Astrocyte (in vitro differentiated cells and primary cell): ENCODE results near the gene NCAPH2. TPM values are rescaled to one million over a fixed set of nuclear protein-coding genes. Genes with fewer than 3 reads are reported as not detected.

Experiments used
- DNase-seq: peaks from one replicate; pipeline ENCODE4 v3.0.0-alpha.2; 2010; ENCODE audit warnings: low read depth
- FAIRE-seq: peaks from 2 replicates; lab custom pipeline; 2011; peaks lifted over from hg19 to GRCh38; lab: Jason Lieb, UNC
- H2AFZ ChIP-seq: 2 replicates; pipeline ENCODE4 v1.6.0; 2012; ENCODE audit warnings: low read depth, low read length, inconsistent platforms
- H3K27ac ChIP-seq: 2 replicates; pipeline ENCODE4 v1.5.1; 2011; ENCODE audit warnings: low read depth, low read length, inconsistent platforms
- H3K27me3 ChIP-seq: 2 replicates; pipeline ENCODE4 v1.6.0; 2011; ENCODE audit warnings: low read length, inconsistent platforms; ENCODE audit not compliant: insufficient read depth
- H3K36me3 ChIP-seq: 2 replicates; pipeline ENCODE4 v1.5.1; 2011; ENCODE audit warnings: low read length, inconsistent platforms; ENCODE audit not compliant: insufficient read depth
- H3K4me1 ChIP-seq: 2 replicates; pipeline ENCODE4 v1.5.1; 2011; ENCODE audit warnings: low read length, inconsistent platforms; ENCODE audit not compliant: insufficient read depth
- H3K4me2 ChIP-seq: 2 replicates; pipeline ENCODE4 v1.6.0; 2012; ENCODE audit warnings: low read length, inconsistent platforms
- H3K4me3 ChIP-seq: 2 replicates; pipeline ENCODE4 v1.5.1; 2011; ENCODE audit warnings: low read depth, mild to moderate bottlenecking, low read length, inconsistent platforms; ENCODE audit not compliant: insufficient read depth
- H3K79me2 ChIP-seq: 2 replicates; pipeline ENCODE4 v1.6.0; 2012; ENCODE audit warnings: mild to moderate bottlenecking, low read length, inconsistent platforms; ENCODE audit not compliant: insufficient read depth
- H3K9ac ChIP-seq: 2 replicates; pipeline ENCODE4 v1.6.0; 2012; ENCODE audit warnings: mild to moderate bottlenecking, low read length, inconsistent platforms
- H3K9me3 ChIP-seq: 2 replicates; pipeline ENCODE4 v1.5.1; 2012; ENCODE audit warnings: low read depth, mild to moderate bottlenecking, low read length, inconsistent platforms; ENCODE audit not compliant: insufficient read depth
- H4K20me1 ChIP-seq: 2 replicates; pipeline ENCODE4 v1.6.0; 2012; ENCODE audit warnings: low read length, inconsistent platforms; ENCODE audit not compliant: insufficient read depth
- H3K27ac Mint-ChIP-seq: one replicate; pipeline ENCODE4 v1.8.0; 2021; ENCODE audit warnings: mild to moderate bottlenecking, mixed read lengths; ENCODE audit not compliant: unreplicated experiment
- H3K27me3 Mint-ChIP-seq: one replicate; pipeline ENCODE4 v1.8.0; 2021; ENCODE audit warnings: low read depth, mixed read lengths; ENCODE audit not compliant: unreplicated experiment
- H3K36me3 Mint-ChIP-seq: one replicate; pipeline ENCODE4 v1.8.0; 2021; ENCODE audit warnings: low read depth, mixed read lengths; ENCODE audit not compliant: unreplicated experiment
- H3K4me1 Mint-ChIP-seq: one replicate; pipeline ENCODE4 v1.8.0; 2021; ENCODE audit warnings: low read depth, mixed read lengths; ENCODE audit not compliant: unreplicated experiment
- H3K4me3 Mint-ChIP-seq: one replicate; pipeline ENCODE4 v1.8.0; 2021; ENCODE audit warnings: mild to moderate bottlenecking, moderate library complexity, mixed read lengths; ENCODE audit not compliant: unreplicated experiment
- H3K9me3 Mint-ChIP-seq: one replicate; pipeline ENCODE4 v1.8.0; 2021; ENCODE audit warnings: mild to moderate bottlenecking, mixed read lengths; ENCODE audit not compliant: unreplicated experiment
- EZH2 ChIP-seq: IDR thresholded peaks from 2 replicates; pipeline ENCODE4 v1.6.1; 2012; ENCODE audit warnings: mild to moderate bottlenecking, low read length, inconsistent platforms; ENCODE audit not compliant: insufficient read depth
- total RNA-seq: library from RNA; stranded (reverse); gene quantifications from 2 replicates; pipeline ENCODE4 v1.2.1, GENCODE V29; 2021
- TF ChIP-seq, protein P1 (sequence below): IDR thresholded peaks from 2 replicates; pipeline ENCODE4 v1.5.1; 2011; ENCODE audit warnings: low read depth, mild to moderate bottlenecking, inconsistent platforms, low read length, moderate library complexity; ENCODE audit not compliant: insufficient read depth

Gene NCAPH2
- total RNA-seq, 1 donor from 2014 or later: 25.6 TPM

DNA sequence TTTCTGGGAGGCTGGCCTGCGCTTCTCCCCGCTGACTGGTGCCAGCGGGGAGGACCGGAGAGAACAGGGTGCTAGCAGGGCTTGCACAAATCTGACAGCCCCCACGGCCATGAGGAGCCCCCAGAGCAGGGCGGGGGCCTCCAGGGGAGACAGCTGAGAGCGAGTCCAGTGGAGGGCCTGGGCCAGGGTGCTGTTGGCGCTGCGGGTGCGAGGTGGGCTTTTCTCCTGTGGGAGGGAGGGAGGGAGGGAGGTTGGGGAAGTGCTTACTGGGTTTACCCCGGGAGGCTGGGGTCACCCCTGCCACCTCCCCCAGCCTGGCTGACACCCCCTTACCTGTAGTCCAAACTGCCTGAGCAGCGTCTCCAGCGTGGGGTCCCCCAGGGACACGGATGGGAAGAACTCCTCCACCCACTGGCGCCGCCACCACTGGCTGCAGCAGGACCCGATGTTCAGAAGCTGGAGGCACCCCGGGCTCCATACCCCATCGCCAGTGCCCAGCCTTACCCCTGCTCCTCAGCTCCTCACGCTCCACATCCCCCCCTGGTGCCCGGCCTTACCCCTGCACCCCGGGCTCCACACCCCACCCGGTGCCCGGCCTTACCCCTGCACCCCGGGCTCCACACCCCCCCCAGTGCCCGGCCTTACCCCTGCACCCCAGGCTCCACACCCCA is 4.4 kb upstream of the NCAPH2 start:
- H3K9me3 ChIP-seq: no peaks in the 10 kb centered on the region

GRCh38 chr22:50504369-50505211 is 3.4 kb upstream of the NCAPH2 start:
- peaks cover 40% of the 10 kb centered on the region for H3K79me2 ChIP-seq
- no peaks in the 10 kb centered on the region for H3K27me3 ChIP-seq
- H3K36me3 ChIP-seq: peaks cover 4% of the 10 kb centered on the region
- no peaks in the 10 kb centered on the region for H3K36me3 Mint-ChIP-seq
- H3K9me3 Mint-ChIP-seq: no peaks in the 10 kb centered on the region
- FAIRE-seq (no peak), DNase-seq (no peak)
- H4K20me1 ChIP-seq: peaks cover 26% of the 10 kb centered on the region
- H3K4me3 Mint-ChIP-seq: no peak overlapping the region
- no peaks in the 10 kb centered on the region for H3K27me3 Mint-ChIP-seq
- no peak overlapping the region for H3K27ac Mint-ChIP-seq
- no peak overlapping the region for H3K4me3 ChIP-seq
- peaks cover 14% of the 10 kb centered on the region for H3K4me1 ChIP-seq
- no peak overlapping the region for H3K4me2 ChIP-seq
- TF ChIP-seq EZH2: no peak
- TF ChIP-seq, protein P1, sequence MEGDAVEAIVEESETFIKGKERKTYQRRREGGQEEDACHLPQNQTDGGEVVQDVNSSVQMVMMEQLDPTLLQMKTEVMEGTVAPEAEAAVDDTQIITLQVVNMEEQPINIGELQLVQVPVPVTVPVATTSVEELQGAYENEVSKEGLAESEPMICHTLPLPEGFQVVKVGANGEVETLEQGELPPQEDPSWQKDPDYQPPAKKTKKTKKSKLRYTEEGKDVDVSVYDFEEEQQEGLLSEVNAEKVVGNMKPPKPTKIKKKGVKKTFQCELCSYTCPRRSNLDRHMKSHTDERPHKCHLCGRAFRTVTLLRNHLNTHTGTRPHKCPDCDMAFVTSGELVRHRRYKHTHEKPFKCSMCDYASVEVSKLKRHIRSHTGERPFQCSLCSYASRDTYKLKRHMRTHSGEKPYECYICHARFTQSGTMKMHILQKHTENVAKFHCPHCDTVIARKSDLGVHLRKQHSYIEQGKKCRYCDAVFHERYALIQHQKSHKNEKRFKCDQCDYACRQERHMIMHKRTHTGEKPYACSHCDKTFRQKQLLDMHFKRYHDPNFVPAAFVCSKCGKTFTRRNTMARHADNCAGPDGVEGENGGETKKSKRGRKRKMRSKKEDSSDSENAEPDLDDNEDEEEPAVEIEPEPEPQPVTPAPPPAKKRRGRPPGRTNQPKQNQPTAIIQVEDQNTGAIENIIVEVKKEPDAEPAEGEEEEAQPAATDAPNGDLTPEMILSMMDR: no peak
- peaks cover 2% of the 10 kb centered on the region for H3K4me1 Mint-ChIP-seq
- H3K9ac ChIP-seq: no peak overlapping the region
- H3K9me3 ChIP-seq: no peaks in the 10 kb centered on the region
- H2AFZ ChIP-seq: no peak overlapping the region
- H3K27ac ChIP-seq: no peak overlapping the region

More for the DNA sequence above, 4.4 kb upstream of the NCAPH2 start:
- FAIRE-seq (no peak), DNase-seq (no peak)
- Mint-ChIP-seq H3K36me3 (no peaks in the 10 kb centered on the region), H3K9me3 (no peaks in the 10 kb centered on the region), H3K27ac (no peak overlapping the region), H3K27me3 (no peaks in the 10 kb centered on the region), H3K4me1 (no peaks in the 10 kb centered on the region), H3K4me3 (no peak overlapping the region)
- Histone ChIP-seq H3K27me3 (no peaks in the 10 kb centered on the region), H3K79me2 (peaks cover 30% of the 10 kb centered on the region), H3K4me2 (no peak overlapping the region), H4K20me1 (peaks cover 26% of the 10 kb centered on the region), H3K9ac (no peak overlapping the region), H2AFZ (no peak overlapping the region), H3K36me3 (peaks cover 4% of the 10 kb centered on the region), H3K4me1 (peaks cover 6% of the 10 kb centered on the region), H3K27ac (no peak overlapping the region), H3K4me3 (no peak overlapping the region)
- TF ChIP-seq EZH2: no peak
- TF ChIP-seq, protein P1: no peak
